Mammary epithelial cell (primary cell): ENCODE measurements around the gene HOXD13.

ENCODE experiments used
- CTCF ChIP-seq, 2 donors: IDR thresholded peaks in 1 of 2; conservative IDR thresholded peaks in 1 of 2; 2 replicates each; pipeline ENCODE4 v1.5.1; 2011 to 2012; ENCODE audit warnings: inconsistent platforms in 2 of 2, low read length in 2 of 2, mild to moderate bottlenecking in 2 of 2, control low read depth in 1 of 2, low read depth in 1 of 2; ENCODE audit not compliant: insufficient read depth in 1 of 2; ENCODE audit errors: extremely low read depth in 1 of 2
- EZH2 ChIP-seq: IDR thresholded peaks from 2 replicates; pipeline ENCODE4 v1.6.1; 2012; ENCODE audit warnings: low read length, inconsistent platforms, borderline replicate concordance

- TF ChIP-seq CTCF (conservative IDR thresholded peaks at IDR 0.05 in 1 of 2, IDR thresholded peaks at IDR 0.05 in 1 of 2; ENCODE audit: extremely low read depth in 1 of 2, insufficient read depth in 1 of 2, low read depth in 1 of 2, low read length in 2 of 2) (no peak), EZH2 (no peak)
Observed at GRCh38 chr2:176137906-176138305, 45.4 kb downstream of the HOXD13 start.
